Ishikawa (cell line): ENCODE data around the gene TMEM37.

ENCODE experiments used
- CEBPB ChIP-seq: IDR thresholded peaks from 2 replicates; pipeline ENCODE4 v1.6.1; 2012
- CREB1 ChIP-seq: IDR thresholded peaks from 2 replicates; pipeline ENCODE4 v1.6.1; 2012; ENCODE audit warnings: low read depth
- EGR1 ChIP-seq: IDR thresholded peaks from 2 replicates; pipeline ENCODE4 v1.6.1; 2012
- EP300 ChIP-seq: IDR thresholded peaks from 2 replicates; pipeline ENCODE4 v1.6.1; 2012; ENCODE audit warnings: borderline replicate concordance
- FOXM1 ChIP-seq: IDR thresholded peaks from 2 replicates; pipeline ENCODE4 v1.6.1; 2012; ENCODE audit warnings: low read depth, borderline replicate concordance
- NFIC ChIP-seq: IDR thresholded peaks from 2 replicates; pipeline ENCODE4 v1.6.1; 2012
- RAD21 ChIP-seq: IDR thresholded peaks from 2 replicates; pipeline ENCODE4 v1.6.1; 2012; ENCODE audit warnings: low read depth
- TAF1 ChIP-seq: IDR thresholded peaks from 2 replicates; pipeline ENCODE4 v1.6.1; 2012; ENCODE audit warnings: low read depth, mild to moderate bottlenecking
- TCF12 ChIP-seq: IDR thresholded peaks from 2 replicates; pipeline ENCODE4 v1.6.1; 2012; ENCODE audit warnings: low read depth
- TEAD4 ChIP-seq: IDR thresholded peaks from 2 replicates; pipeline ENCODE4 v1.6.1; 2012
- USF1 ChIP-seq: IDR thresholded peaks from 2 replicates; pipeline ENCODE4 v1.6.1; 2012
- YY1 ChIP-seq: IDR thresholded peaks from 2 replicates; pipeline ENCODE4 v1.6.1; 2012; ENCODE audit warnings: low read depth
- ZBTB7A ChIP-seq: IDR thresholded peaks from 2 replicates; pipeline ENCODE4 v1.6.1; 2012; ENCODE audit warnings: low read depth
- TF ChIP-seq, protein P1 (sequence below): IDR thresholded peaks from 2 replicates; pipeline ENCODE4 v1.6.1; 2012; ENCODE audit warnings: low read depth, mild to moderate bottlenecking
- TF ChIP-seq, protein P2 (sequence below): IDR thresholded peaks from 2 replicates; pipeline ENCODE4 v1.6.1; 2012

Gene TMEM37

DNA sequence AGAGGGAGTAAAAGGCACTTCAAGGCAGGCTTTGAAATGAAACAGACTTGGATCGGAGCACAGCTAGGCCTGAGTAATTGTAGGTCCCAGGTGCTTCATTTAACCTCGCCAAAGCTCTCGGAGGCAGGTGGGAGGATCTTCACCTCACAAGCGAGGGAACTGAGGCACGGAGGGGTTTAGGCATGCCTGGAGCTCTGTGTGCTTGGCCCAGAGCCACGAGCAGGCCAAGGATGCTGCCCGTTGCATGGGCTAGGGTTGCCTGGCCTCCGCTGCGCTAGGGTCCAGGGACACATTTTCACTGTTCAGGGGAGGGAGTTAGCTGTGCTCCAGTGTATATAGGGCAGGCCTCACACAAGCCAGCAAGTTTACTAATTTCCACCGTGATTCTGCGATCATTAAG lies 11.2 kb downstream of the TMEM37 start:
- TF ChIP-seq CEBPB (no peak), FOXM1 (no peak), TEAD4 (no peak), CREB1 (no peak), RAD21 (no peak), ZBTB7A (no peak), TCF12 (no peak), TAF1 (no peak), USF1 (no peak), EGR1 (no peak), EP300 (no peak), YY1 (no peak), NFIC (no peak)
- TF ChIP-seq, protein P1, sequence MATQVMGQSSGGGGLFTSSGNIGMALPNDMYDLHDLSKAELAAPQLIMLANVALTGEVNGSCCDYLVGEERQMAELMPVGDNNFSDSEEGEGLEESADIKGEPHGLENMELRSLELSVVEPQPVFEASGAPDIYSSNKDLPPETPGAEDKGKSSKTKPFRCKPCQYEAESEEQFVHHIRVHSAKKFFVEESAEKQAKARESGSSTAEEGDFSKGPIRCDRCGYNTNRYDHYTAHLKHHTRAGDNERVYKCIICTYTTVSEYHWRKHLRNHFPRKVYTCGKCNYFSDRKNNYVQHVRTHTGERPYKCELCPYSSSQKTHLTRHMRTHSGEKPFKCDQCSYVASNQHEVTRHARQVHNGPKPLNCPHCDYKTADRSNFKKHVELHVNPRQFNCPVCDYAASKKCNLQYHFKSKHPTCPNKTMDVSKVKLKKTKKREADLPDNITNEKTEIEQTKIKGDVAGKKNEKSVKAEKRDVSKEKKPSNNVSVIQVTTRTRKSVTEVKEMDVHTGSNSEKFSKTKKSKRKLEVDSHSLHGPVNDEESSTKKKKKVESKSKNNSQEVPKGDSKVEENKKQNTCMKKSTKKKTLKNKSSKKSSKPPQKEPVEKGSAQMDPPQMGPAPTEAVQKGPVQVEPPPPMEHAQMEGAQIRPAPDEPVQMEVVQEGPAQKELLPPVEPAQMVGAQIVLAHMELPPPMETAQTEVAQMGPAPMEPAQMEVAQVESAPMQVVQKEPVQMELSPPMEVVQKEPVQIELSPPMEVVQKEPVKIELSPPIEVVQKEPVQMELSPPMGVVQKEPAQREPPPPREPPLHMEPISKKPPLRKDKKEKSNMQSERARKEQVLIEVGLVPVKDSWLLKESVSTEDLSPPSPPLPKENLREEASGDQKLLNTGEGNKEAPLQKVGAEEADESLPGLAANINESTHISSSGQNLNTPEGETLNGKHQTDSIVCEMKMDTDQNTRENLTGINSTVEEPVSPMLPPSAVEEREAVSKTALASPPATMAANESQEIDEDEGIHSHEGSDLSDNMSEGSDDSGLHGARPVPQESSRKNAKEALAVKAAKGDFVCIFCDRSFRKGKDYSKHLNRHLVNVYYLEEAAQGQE: no peak
- TF ChIP-seq, protein P2, sequence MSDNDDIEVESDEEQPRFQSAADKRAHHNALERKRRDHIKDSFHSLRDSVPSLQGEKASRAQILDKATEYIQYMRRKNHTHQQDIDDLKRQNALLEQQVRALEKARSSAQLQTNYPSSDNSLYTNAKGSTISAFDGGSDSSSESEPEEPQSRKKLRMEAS: no peak

GRCh38 chr2:119446037-119446436 lies 14.4 kb downstream of the TMEM37 start:
- TF ChIP-seq ZBTB7A (no peak), EGR1 (no peak), RAD21 (no peak), NFIC (no peak), YY1 (no peak), EP300 (no peak)
- TF ChIP-seq, protein P2: no peak
- TF ChIP-seq, protein P1: no peak

DNA sequence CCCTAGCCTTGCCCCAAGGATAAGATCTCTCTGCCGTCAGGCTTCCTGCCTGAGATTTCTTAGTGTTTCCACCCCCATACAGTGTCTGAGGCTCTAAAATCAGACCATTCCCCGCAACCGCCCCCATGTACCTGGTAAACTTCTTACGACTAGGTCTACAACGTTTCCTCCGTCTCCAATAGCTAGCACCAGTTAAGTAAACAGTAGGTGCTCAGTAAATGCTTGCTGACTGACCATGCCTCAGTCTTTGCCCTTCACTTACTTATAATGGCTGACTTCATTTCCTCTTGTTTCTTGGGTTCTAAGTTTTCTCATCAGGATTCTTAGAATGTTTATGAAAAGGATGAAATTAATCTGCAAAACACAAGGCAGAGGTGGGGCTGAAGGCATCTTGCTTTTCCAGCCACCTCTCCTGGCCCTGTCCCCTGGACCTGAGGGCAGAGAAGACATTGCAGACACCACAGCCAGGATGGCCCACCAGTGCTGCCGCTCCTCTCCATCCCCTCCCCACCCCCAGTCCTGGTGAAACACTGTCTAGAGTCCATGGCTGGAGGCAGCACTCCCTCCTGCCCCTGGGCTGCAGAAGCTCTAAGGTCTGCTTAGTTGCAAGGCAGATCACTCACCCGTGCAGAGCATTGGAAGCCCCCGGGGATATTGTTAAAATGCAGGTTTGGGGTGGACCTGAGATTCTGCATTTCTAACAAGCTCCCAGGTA lies 16.9 kb downstream of the TMEM37 start:
- TF ChIP-seq EGR1 (no peak), USF1 (no peak), YY1 (no peak), NFIC (no peak), EP300 (no peak), CEBPB (no peak), CREB1 (no peak), TEAD4 (no peak), RAD21 (no peak), TAF1 (no peak), ZBTB7A (no peak), FOXM1 (no peak)
- TF ChIP-seq, protein P2: no peak
- TF ChIP-seq, protein P1: no peak

GRCh38 chr2:119449521-119449920 lies 17.9 kb downstream of the TMEM37 start:
- TF ChIP-seq TEAD4: no peak
- TF ChIP-seq FOXM1: no peak
- no peak for TF ChIP-seq TCF12
- no peak for TF ChIP-seq ZBTB7A
